Endometrial microvascular endothelial cells (primary cell): ENCODE results near the gene TYRP1. TPM values are rescaled to one million over a fixed set of nuclear protein-coding genes. Genes with fewer than 3 reads are reported as not detected.

Source experiments
- in situ Hi-C: cut with HindIII; loops from 2 replicates; pipeline ENCODE4 v1.10.0; 2017; ENCODE audit warnings: low sequenced_read_pairs, low pct_unique_long_range_greater_than_20kb; ENCODE audit errors: inconsistent ontology term
- total RNA-seq: library from RNA; depleted of rRNA; stranded (reverse); fragments of >200 nt; gene quantifications from one replicate; pipeline ENCODE4 v1.2.3, GENCODE V29; 2015; ENCODE audit errors: inconsistent ontology term

The TYRP1 gene
- total RNA-seq, 1 donor from 2014 or later = 23.3 TPM

GRCh38 chr9:12723409-12724028 lies 30.3 kb downstream of the TYRP1 start:
- in situ Hi-C loops = no loop called here

GRCh38 chr9:12726795-12727194 lies 33.6 kb downstream of the TYRP1 start:
- in situ Hi-C loops = no loop called here

GRCh38 chr9:12730198-12730597 lies 37.0 kb downstream of the TYRP1 start:
- in situ Hi-C loops = no loop called here

GRCh38 chr9:12730927-12731326 lies 37.7 kb downstream of the TYRP1 start:
- in situ Hi-C loops = no loop called here

- in situ Hi-C loops = no loop called here
Observed at GRCh38 chr9:12732971-12733370, 39.8 kb downstream of the TYRP1 start.

- in situ Hi-C loops = no loop called here
Observed at GRCh38 chr9:12735665-12736064, 42.5 kb downstream of the TYRP1 start.

GRCh38 chr9:12737871-12738270 lies 44.7 kb downstream of the TYRP1 start:
- in situ Hi-C loops = no loop called here

- in situ Hi-C loops = no loop called here
Observed at GRCh38 chr9:12739014-12739652, 45.9 kb downstream of the TYRP1 start.

- in situ Hi-C loops = no loop called here
Observed at GRCh38 chr9:12740845-12741244, 47.7 kb downstream of the TYRP1 start.

GRCh38 chr9:12748016-12748415 lies 54.8 kb downstream of the TYRP1 start:
- in situ Hi-C loops = no loop called here

- in situ Hi-C loops = no loop called here
Observed at GRCh38 chr9:12748954-12749353, 55.8 kb downstream of the TYRP1 start.

- in situ Hi-C loops = no loop called here
Observed at GRCh38 chr9:12753931-12754330, 60.7 kb downstream of the TYRP1 start.

GRCh38 chr9:12759761-12760160 lies 66.6 kb downstream of the TYRP1 start:
- in situ Hi-C loops = no loop called here

Other genes starting within 250 kb of the TYRP1 start
- gene LURAP1L, start 81.6 kb downstream of the TYRP1 start, total RNA-seq = 9.3 TPM